PC-9 (cell line): ENCODE results near the gene KLK12. TPM values are rescaled to one million over a fixed set of nuclear protein-coding genes. Genes with fewer than 3 reads are reported as not detected.
"Not testable (repeated sequence)": the region's sequence is repeated elsewhere in the genome, so short reads cannot be mapped to it uniquely, and the experiment has no call there.

ENCODE experiments used
- BruUV-seq: library from RNA; stranded (reverse); fragments of 400-500 nt; replicated peaks from 2 replicates; lab custom pipeline; 2021; lab: Mats Ljungman, UMichigan
- CTCF ChIA-PET: fragments of 300-600 bp; sonication (Branson Sonifier 250); formaldehyde crosslinking; loops from one replicate; lab custom pipeline; 2022; ENCODE audit warnings: antibody characterized with exemption; lab: Charles Lee
- POLR2A ChIA-PET: fragments of 300-600 bp; sonication (Branson Sonifier 250); formaldehyde crosslinking; loops from one replicate; lab custom pipeline; 2022; ENCODE audit warnings: antibody characterized with exemption; ENCODE audit not compliant: unreplicated experiment; lab: Charles Lee
- DNase-seq, 2 experiments: peaks; one replicate each; pipeline versions ENCODE4 v3.0.0 to v3.0.0-alpha.2; 2015 to 2022; ENCODE audit warnings: mixed read lengths in 1 of 2
- H2AFZ ChIP-seq: fragments of 200-600 bp; sonication (generic); 2 replicates; pipeline ENCODE4 v1.8.1; 2017; ENCODE audit warnings: antibody characterized with exemption
- H3F3A ChIP-seq: fragments of 200-600 bp; sonication (generic); 2 replicates; pipeline ENCODE4 v1.8.1; 2017; ENCODE audit warnings: antibody characterized with exemption, mild to moderate bottlenecking, low read depth; ENCODE audit not compliant: insufficient read depth
- H3K27ac ChIP-seq: fragments of 200-600 bp; sonication (generic); 2 replicates; pipeline ENCODE4 v1.6.1; 2016; ENCODE audit warnings: mixed run types
- H3K27me3 ChIP-seq: fragments of 200-600 bp; sonication (generic); 2 replicates; pipeline ENCODE4 v1.6.1; 2016; ENCODE audit warnings: low read depth, mixed run types; ENCODE audit not compliant: insufficient read depth
- H3K36me3 ChIP-seq: fragments of 200-600 bp; sonication (generic); 2 replicates; pipeline ENCODE4 v1.6.1; 2016; ENCODE audit warnings: low read depth, mixed run types
- H3K4me1 ChIP-seq: fragments of 200-600 bp; sonication (generic); replicated peaks from 2 replicates; pipeline ENCODE4 v1.6.1; 2016; ENCODE audit warnings: mixed run types; ENCODE audit not compliant: insufficient read depth
- H3K4me2 ChIP-seq: fragments of 200-600 bp; sonication (generic); 2 replicates; pipeline ENCODE4 v1.6.1; 2017; ENCODE audit warnings: mixed run types
- H3K4me3 ChIP-seq: fragments of 200-600 bp; sonication (generic); 2 replicates; pipeline ENCODE4 v1.6.1; 2016; ENCODE audit warnings: mixed run types
- H3K79me2 ChIP-seq: fragments of 200-600 bp; sonication (generic); 2 replicates; pipeline ENCODE4 v1.6.1; 2017; ENCODE audit warnings: low read depth, mixed run types
- H3K9me2 ChIP-seq: fragments of 200-600 bp; sonication (generic); 2 replicates; pipeline ENCODE4 v1.8.1; 2017; ENCODE audit warnings: mild to moderate bottlenecking; ENCODE audit not compliant: insufficient read depth
- H3K9me3 ChIP-seq: fragments of 200-600 bp; sonication (generic); 2 replicates; pipeline ENCODE4 v1.8.1; 2016; ENCODE audit warnings: low read depth; ENCODE audit not compliant: insufficient read depth
- H4K20me1 ChIP-seq: fragments of 200-600 bp; sonication (generic); 2 replicates; pipeline ENCODE4 v1.8.1; 2017; ENCODE audit not compliant: insufficient read depth
- EZH2 ChIP-seq: fragments of 200-600 bp; sonication (generic); IDR thresholded peaks from 2 replicates; pipeline ENCODE4 v1.8.0; 2017; ENCODE audit warnings: antibody characterized with exemption, low read depth
- intact Hi-C: fragments of 100-400 bp; cut with micrococcal nuclease; formaldehyde crosslinking; loops from one replicate; pipeline ENCODE4 v1.10.0; 2022; ENCODE audit not compliant: unreplicated experiment
- total RNA-seq: library from RNA; stranded (reverse); gene quantifications from 2 replicates; pipeline ENCODE4 v1.2.3, GENCODE V29; 2021
- TF ChIP-seq, protein P1 (sequence below): fragments of 200-600 bp; sonication (generic); conservative IDR thresholded peaks from 2 replicates; pipeline ENCODE4 v1.6.1; 2017; ENCODE audit warnings: mixed run types, antibody characterized with exemption, mild to moderate bottlenecking, moderate library complexity

KLK12 gene
- total RNA-seq, 1 experiment from 2014 or later, result not detected

DNA sequence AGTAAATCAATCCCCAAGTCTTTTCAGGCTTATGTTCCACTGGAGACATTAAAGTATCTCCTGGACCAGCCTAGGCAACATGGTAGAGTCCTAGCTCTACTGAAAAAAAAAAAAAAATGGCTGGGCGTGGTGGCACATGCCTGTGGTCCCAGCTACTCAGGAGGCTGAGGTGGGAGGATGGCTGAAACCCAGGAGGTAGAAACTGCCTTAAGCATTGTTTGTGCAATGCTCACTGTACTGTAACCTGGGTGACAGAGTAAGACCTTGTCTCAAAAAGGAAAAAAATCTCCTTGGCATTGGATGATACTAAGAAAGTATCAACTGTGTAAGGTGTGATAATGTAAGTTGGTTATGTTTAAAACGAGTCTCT lies 42.2 kb downstream of the KLK12 start:
- Histone ChIP-seq H3K27me3 (no peaks in the 10 kb centered on the region), H3K4me2 (peak overlapping the region; percentile 72), H2AFZ (no peak overlapping the region), H3K79me2 (peaks cover 8% of the 10 kb centered on the region), H4K20me1 (no peaks in the 10 kb centered on the region), H3K27ac (peak overlapping the region; percentile 99), H3K4me3 (peak overlapping the region; percentile 24; the same call in 1 of the 2 replicates), H3F3A (peaks cover 52% of the 10 kb centered on the region), H3K9me2 (no peaks in the 10 kb centered on the region; the same call in 1 of the 2 replicates), H3K9me3 (no peaks in the 10 kb centered on the region), H3K4me1 (peaks cover 37% of the 10 kb centered on the region), H3K36me3 (0 out of 2 replicates have a peak, but pooled peaks cover 19% of the 10 kb centered on the region)
- no peak for TF ChIP-seq EZH2
- TF ChIP-seq, protein P1, sequence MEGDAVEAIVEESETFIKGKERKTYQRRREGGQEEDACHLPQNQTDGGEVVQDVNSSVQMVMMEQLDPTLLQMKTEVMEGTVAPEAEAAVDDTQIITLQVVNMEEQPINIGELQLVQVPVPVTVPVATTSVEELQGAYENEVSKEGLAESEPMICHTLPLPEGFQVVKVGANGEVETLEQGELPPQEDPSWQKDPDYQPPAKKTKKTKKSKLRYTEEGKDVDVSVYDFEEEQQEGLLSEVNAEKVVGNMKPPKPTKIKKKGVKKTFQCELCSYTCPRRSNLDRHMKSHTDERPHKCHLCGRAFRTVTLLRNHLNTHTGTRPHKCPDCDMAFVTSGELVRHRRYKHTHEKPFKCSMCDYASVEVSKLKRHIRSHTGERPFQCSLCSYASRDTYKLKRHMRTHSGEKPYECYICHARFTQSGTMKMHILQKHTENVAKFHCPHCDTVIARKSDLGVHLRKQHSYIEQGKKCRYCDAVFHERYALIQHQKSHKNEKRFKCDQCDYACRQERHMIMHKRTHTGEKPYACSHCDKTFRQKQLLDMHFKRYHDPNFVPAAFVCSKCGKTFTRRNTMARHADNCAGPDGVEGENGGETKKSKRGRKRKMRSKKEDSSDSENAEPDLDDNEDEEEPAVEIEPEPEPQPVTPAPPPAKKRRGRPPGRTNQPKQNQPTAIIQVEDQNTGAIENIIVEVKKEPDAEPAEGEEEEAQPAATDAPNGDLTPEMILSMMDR, result no peak
- DNase-seq, result peak; percentile 79 to 95
- ChIA-PET CTCF (interaction anchor here (1.4 kb wide), 1 partner anchor 24 kb away, joined by 7 read pairs; no protein-coding TSS in a partner anchor), POLR2A (interaction anchor here (0.6 to 1.0 kb wide), 6 partner anchors 8 to 40 kb away, joined by 3 to 13 read pairs (median 5); partner anchors contain the start of genes KLK5 and KLK7)
- no TSS peak for BruUV-seq
- intact Hi-C loops, result loop anchor here (1.0 kb wide), 3 partner anchors 9 to 60 kb away; partner anchors contain the start of genes KLK6 and KLK8

DNA sequence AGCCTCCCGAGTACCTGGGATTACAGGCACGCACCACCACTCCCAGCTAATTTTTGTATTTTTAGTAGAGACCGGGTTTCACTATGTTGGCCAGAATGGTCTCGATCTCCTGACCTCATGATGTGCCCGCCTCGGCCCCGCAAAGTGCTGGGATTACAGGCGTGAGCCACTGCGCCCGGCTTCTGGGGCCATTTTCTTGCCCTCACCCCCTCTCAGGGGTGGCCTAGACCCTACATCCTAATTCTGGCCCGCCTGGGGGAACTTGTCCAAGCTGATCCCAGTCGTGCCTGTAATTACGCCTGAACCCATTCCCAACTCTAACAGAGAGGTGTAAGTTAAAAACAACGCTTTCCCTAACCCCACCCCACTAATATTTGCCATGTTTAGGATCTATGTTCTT lies 50.4 kb downstream of the KLK12 start:
- TSS peak; percentile 84 for BruUV-seq
- H3K4me3 ChIP-seq, intact Hi-C loops, H4K20me1 ChIP-seq, H3K9me3 ChIP-seq, H3K4me1 ChIP-seq, H2AFZ ChIP-seq, DNase-seq, H3K79me2 ChIP-seq, H3K4me2 ChIP-seq, H3K9me2 ChIP-seq, H3K27ac ChIP-seq, H3K27me3 ChIP-seq: not testable (repeated sequence)
- Histone ChIP-seq H3F3A (peaks cover 17% of the 10 kb centered on the region; the same call in 1 of the 2 replicates), H3K36me3 (0 out of 2 replicates have a peak, but pooled peaks cover 10% of the 10 kb centered on the region)
- ChIA-PET CTCF (interaction anchor here (1.2 kb wide), 1 partner anchor 17 kb away, joined by 4 read pairs; the partner anchor contains the start of gene KLK8), POLR2A (interaction anchor here (0.7 to 1.3 kb wide), 5 partner anchors 8 to 130 kb away, joined by 4 to 5 read pairs (median 5); no protein-coding TSS in a partner anchor)

DNA sequence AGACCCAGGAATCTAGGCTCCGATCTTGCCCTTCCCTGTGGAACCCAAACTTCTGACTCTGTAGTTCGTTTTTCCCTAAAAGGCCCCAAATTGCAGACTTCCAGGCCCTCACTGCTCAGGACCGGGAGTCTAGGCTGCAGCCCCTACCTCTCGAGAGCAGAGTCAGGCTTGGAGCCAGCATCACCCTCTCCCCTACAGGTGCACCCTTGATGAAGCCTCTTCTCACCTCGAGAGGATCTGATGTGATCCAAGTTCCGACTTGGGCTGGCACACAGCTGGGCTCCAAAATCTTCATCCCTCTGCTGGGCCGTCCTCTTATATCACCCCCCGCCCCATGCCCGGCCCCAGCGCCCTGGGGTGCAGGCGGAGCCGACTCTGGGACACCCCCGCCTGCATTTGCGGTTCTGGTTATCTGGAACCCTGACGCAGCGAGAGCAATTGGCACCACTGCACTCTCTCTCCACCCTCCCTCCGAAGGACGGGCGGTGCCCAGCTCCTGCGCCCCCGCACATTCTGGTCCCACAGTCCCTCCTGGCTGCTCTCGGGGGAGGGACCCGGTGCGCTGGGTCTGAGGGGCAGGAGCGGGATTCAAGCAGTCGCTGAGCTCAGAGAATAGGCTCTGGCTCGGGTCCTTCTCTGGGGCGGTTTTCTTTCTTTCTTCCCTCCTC lies 51.0 kb downstream of the KLK12 start, which contains the start of gene KLK7:
Gene KLK7, minus strand, starts transcription at position 293 of the 668 bp plus-strand sequence. CDS start 1,518 bp downstream, outside the sequence.
- Histone ChIP-seq H3K27me3 (no peaks in the 10 kb centered on the region), H3K4me3 (no peak within 1 kb of the TSS), H3K36me3 (0 out of 2 replicates have a peak, but pooled peaks cover 5% of the 10 kb centered on the region), H3F3A (peaks cover 17% of the 10 kb centered on the region; the same call in 1 of the 2 replicates), H3K4me2 (no peak within 1 kb of the TSS), H3K9me2 (no peaks in the 10 kb centered on the region), H3K79me2 (no peaks in the 10 kb centered on the region), H3K9me3 (no peaks in the 10 kb centered on the region), H3K27ac (no peak within 1 kb of the TSS), H3K4me1 (peaks cover 12% of the 10 kb centered on the region), H4K20me1 (no peaks in the 10 kb centered on the region), H2AFZ (no peak within 1 kb of the TSS)
- ChIA-PET POLR2A (interaction anchor here (0.7 to 1.3 kb wide), 6 partner anchors 9 to 130 kb away, joined by 4 to 5 read pairs (median 4); no protein-coding TSS in a partner anchor), CTCF (interaction anchor here (0.6 to 1.2 kb wide), 2 partner anchors 17 to 34 kb away, joined by 4 read pairs; partner anchors contain the start of gene KLK8)
- TF ChIP-seq EZH2, result no peak
- TF ChIP-seq, protein P1, result no peak
- DNase-seq, result peak in 1 of 2 experiments; percentile 65
- intact Hi-C loops, result no loop called here
- BruUV-seq, result no TSS peak
